Karpas-422 (cell line): ENCODE measurements around the gene CAT. TPM values are rescaled to one million over a fixed set of nuclear protein-coding genes. Genes with fewer than 3 reads are reported as not detected.
"Not testable (repeated sequence)": the region's sequence is repeated elsewhere in the genome, so short reads cannot be mapped to it uniquely, and the experiment has no call there.

ENCODE experiments used
- DNase-seq: peaks from one replicate; pipeline ENCODE4 v3.0.0-alpha.2; 2015
- H2AFZ ChIP-seq: fragments of 200-600 bp; sonication (generic); 2 replicates; pipeline ENCODE4 v1.6.1; 2014; ENCODE audit warnings: antibody characterized with exemption, low read length, mixed read lengths
- H3K27ac ChIP-seq: fragments of 200-600 bp; sonication (generic); 2 replicates; pipeline ENCODE4 v1.5.1; 2014; ENCODE audit warnings: mild to moderate bottlenecking, low read length, moderate library complexity
- H3K27me3 ChIP-seq: fragments of 200-600 bp; sonication (generic); 2 replicates; pipeline ENCODE4 v1.6.1; 2014; ENCODE audit warnings: low read length, mixed read lengths
- H3K36me3 ChIP-seq: fragments of 200-600 bp; sonication (generic); 2 replicates; pipeline ENCODE4 v1.6.1; 2014; ENCODE audit warnings: low read length, mixed read lengths; ENCODE audit not compliant: insufficient read depth
- H3K4me1 ChIP-seq: fragments of 200-600 bp; sonication (generic); 2 replicates; pipeline ENCODE4 v1.6.1; 2014; ENCODE audit warnings: mild to moderate bottlenecking, low read length, mixed read lengths
- H3K4me2 ChIP-seq: fragments of 200-600 bp; sonication (generic); 2 replicates; pipeline ENCODE4 v1.6.1; 2014; ENCODE audit warnings: low read length, low read depth, mild to moderate bottlenecking; ENCODE audit not compliant: poor library complexity, severe bottlenecking
- H3K4me3 ChIP-seq: fragments of 200-600 bp; sonication (generic); 2 replicates; pipeline ENCODE4 v1.5.1; 2014; ENCODE audit warnings: mild to moderate bottlenecking, antibody characterized with exemption, low read length, mixed read lengths
- H3K79me2 ChIP-seq: fragments of 200-600 bp; sonication (generic); 2 replicates; pipeline ENCODE4 v1.6.1; 2014; ENCODE audit warnings: mild to moderate bottlenecking, low read length, mixed read lengths
- H3K9ac ChIP-seq: fragments of 200-600 bp; sonication (generic); 2 replicates; pipeline ENCODE4 v1.6.0; 2014; ENCODE audit warnings: low read length
- H3K9me2 ChIP-seq: fragments of 200-600 bp; sonication (generic), shearing (Covaris generic); replicated peaks from 2 replicates; pipeline ENCODE4 v1.6.0; 2014; ENCODE audit warnings: mild to moderate bottlenecking, low read length, moderate library complexity; ENCODE audit not compliant: insufficient read depth
- H3K9me3 ChIP-seq: fragments of 300-700, 200-600 bp; sonication (generic); 2 replicates; pipeline ENCODE4 v1.6.1; 2014; ENCODE audit warnings: low read length, mixed read lengths
- H4K20me1 ChIP-seq: fragments of 200-600 bp; sonication (generic); 2 replicates; pipeline ENCODE4 v1.6.1; 2014; ENCODE audit warnings: mild to moderate bottlenecking, antibody characterized with exemption, low read length, low read depth; ENCODE audit not compliant: insufficient read depth
- total RNA-seq: library from RNA; depleted of rRNA; stranded (reverse); fragments of >200 nt; shearing (Covaris generic); gene quantifications from 2 replicates; pipeline ENCODE4 v1.2.3, GENCODE V29; 2014; ENCODE audit warnings: low replicate concordance

CAT gene
- total RNA-seq, 1 experiment from 2014 or later, result 47.9 TPM

- H3K9ac ChIP-seq, result no peak overlapping the region
- no peak overlapping the region for H3K27ac ChIP-seq
- H3K9me2 ChIP-seq, result no peaks in the 10 kb centered on the region
- H2AFZ ChIP-seq, result no peak overlapping the region
- H4K20me1 ChIP-seq, result no peaks in the 10 kb centered on the region
- H3K4me3 ChIP-seq, result no peak overlapping the region
- no peaks in the 10 kb centered on the region for H3K79me2 ChIP-seq
- no peaks in the 10 kb centered on the region for H3K4me1 ChIP-seq
- H3K9me3 ChIP-seq, result no peaks in the 10 kb centered on the region
- H3K4me2 ChIP-seq, result no peak overlapping the region
- no peaks in the 10 kb centered on the region; the same call in 1 of the 2 replicates for H3K27me3 ChIP-seq
- no peaks in the 10 kb centered on the region for H3K36me3 ChIP-seq
- DNase-seq, result no peak
Observed at GRCh38 chr11:34416088-34416487, 22.6 kb upstream of the CAT start.

GRCh38 chr11:34416766-34417165, 22.0 kb upstream of the CAT start:
- Histone ChIP-seq H3K4me1 (no peaks in the 10 kb centered on the region), H3K79me2 (no peaks in the 10 kb centered on the region), H2AFZ (no peak overlapping the region), H3K9me2 (no peaks in the 10 kb centered on the region), H3K9ac (no peak overlapping the region), H3K9me3 (no peaks in the 10 kb centered on the region), H3K4me3 (no peak overlapping the region), H4K20me1 (no peaks in the 10 kb centered on the region), H3K36me3 (no peaks in the 10 kb centered on the region), H3K4me2 (no peak overlapping the region), H3K27me3 (no peaks in the 10 kb centered on the region; the same call in 1 of the 2 replicates), H3K27ac (no peak overlapping the region)
- DNase-seq, result no peak

- Histone ChIP-seq H3K9ac (no peak overlapping the region), H4K20me1 (no peaks in the 10 kb centered on the region), H3K36me3 (no peaks in the 10 kb centered on the region), H3K9me3 (no peaks in the 10 kb centered on the region), H3K79me2 (no peaks in the 10 kb centered on the region), H3K9me2 (no peaks in the 10 kb centered on the region), H2AFZ (no peak overlapping the region), H3K4me2 (no peak overlapping the region), H3K4me3 (no peak overlapping the region), H3K4me1 (no peaks in the 10 kb centered on the region), H3K27ac (no peak overlapping the region), H3K27me3 (no peaks in the 10 kb centered on the region; the same call in 1 of the 2 replicates)
- peak; percentile 44 for DNase-seq
Observed at GRCh38 chr11:34417202-34417601, 21.5 kb upstream of the CAT start.

- no peak overlapping the region for H3K27ac ChIP-seq
- H3K27me3 ChIP-seq, result no peaks in the 10 kb centered on the region
- no peak overlapping the region for H2AFZ ChIP-seq
- H4K20me1 ChIP-seq, result no peaks in the 10 kb centered on the region
- no peaks in the 10 kb centered on the region for H3K4me1 ChIP-seq
- H3K36me3 ChIP-seq, result no peaks in the 10 kb centered on the region
- H3K9me2 ChIP-seq, result no peaks in the 10 kb centered on the region
- no peak overlapping the region for H3K4me2 ChIP-seq
- no peaks in the 10 kb centered on the region for H3K9me3 ChIP-seq
- no peak overlapping the region for H3K4me3 ChIP-seq
- DNase-seq, result no peak
- H3K9ac ChIP-seq, result no peak overlapping the region
- no peaks in the 10 kb centered on the region for H3K79me2 ChIP-seq
Observed at GRCh38 chr11:34419158-34419557, 19.6 kb upstream of the CAT start.

- H3K27me3 ChIP-seq, result no peaks in the 10 kb centered on the region
- H3K79me2 ChIP-seq, result no peaks in the 10 kb centered on the region
- H3K4me2 ChIP-seq, result no peak overlapping the region
- H3K9me3 ChIP-seq, result no peaks in the 10 kb centered on the region
- no peak for DNase-seq
- no peak overlapping the region for H2AFZ ChIP-seq
- H4K20me1 ChIP-seq, result no peaks in the 10 kb centered on the region
- no peaks in the 10 kb centered on the region for H3K4me1 ChIP-seq
- no peak overlapping the region for H3K27ac ChIP-seq
- no peak overlapping the region for H3K9ac ChIP-seq
- H3K9me2 ChIP-seq, result no peaks in the 10 kb centered on the region
- no peak overlapping the region for H3K4me3 ChIP-seq
- no peaks in the 10 kb centered on the region for H3K36me3 ChIP-seq
Observed at GRCh38 chr11:34423300-34423699, 15.4 kb upstream of the CAT start.

- H3K27me3 ChIP-seq, H3K79me2 ChIP-seq, H2AFZ ChIP-seq, H3K9ac ChIP-seq, H3K36me3 ChIP-seq, H4K20me1 ChIP-seq, H3K9me2 ChIP-seq, H3K4me1 ChIP-seq, H3K27ac ChIP-seq, H3K9me3 ChIP-seq, H3K4me2 ChIP-seq, DNase-seq, H3K4me3 ChIP-seq: not testable (repeated sequence)
Observed at GRCh38 chr11:34424826-34425225, 13.9 kb upstream of the CAT start.

GRCh38 chr11:34425360-34425759, 13.4 kb upstream of the CAT start:
- Histone ChIP-seq H3K4me1 (no peaks in the 10 kb centered on the region), H3K9me2 (no peaks in the 10 kb centered on the region), H4K20me1 (no peaks in the 10 kb centered on the region)

GRCh38 chr11:34425867-34426266, 12.9 kb upstream of the CAT start:
- no peak overlapping the region for H2AFZ ChIP-seq

More at GRCh38 chr11:34425360-34425759, 13.4 kb upstream of the CAT start:
- H3K79me2 ChIP-seq, result no peaks in the 10 kb centered on the region
- no peaks in the 10 kb centered on the region for H3K36me3 ChIP-seq
- no peaks in the 10 kb centered on the region for H3K27me3 ChIP-seq
- no peak overlapping the region for H3K4me2 ChIP-seq
- no peak for DNase-seq
- H3K9me3 ChIP-seq, result no peaks in the 10 kb centered on the region
- no peak overlapping the region for H3K4me3 ChIP-seq
- H3K27ac ChIP-seq, result no peak overlapping the region
- H3K9ac ChIP-seq, result no peak overlapping the region
- no peak overlapping the region for H2AFZ ChIP-seq

GRCh38 chr11:34426766-34427185, 12.0 kb upstream of the CAT start:
- Histone ChIP-seq H3K79me2 (no peaks in the 10 kb centered on the region), H3K36me3 (no peaks in the 10 kb centered on the region), H3K9me2 (no peaks in the 10 kb centered on the region), H3K9ac (no peak overlapping the region), H3K9me3 (no peaks in the 10 kb centered on the region), H3K4me1 (no peaks in the 10 kb centered on the region), H3K4me3 (no peak overlapping the region), H3K4me2 (no peak overlapping the region), H2AFZ (no peak overlapping the region), H4K20me1 (no peaks in the 10 kb centered on the region), H3K27me3 (no peaks in the 10 kb centered on the region), H3K27ac (no peak overlapping the region)
- DNase-seq, result no peak

More at GRCh38 chr11:34425867-34426266, 12.9 kb upstream of the CAT start:
- no peak overlapping the region for H3K4me2 ChIP-seq
- H3K9me2 ChIP-seq, result no peaks in the 10 kb centered on the region
- no peaks in the 10 kb centered on the region for H4K20me1 ChIP-seq
- H3K36me3 ChIP-seq, result no peaks in the 10 kb centered on the region
- no peaks in the 10 kb centered on the region for H3K4me1 ChIP-seq
- no peak overlapping the region for H3K27ac ChIP-seq
- no peak overlapping the region for H3K9ac ChIP-seq
- H3K4me3 ChIP-seq, result no peak overlapping the region
- H3K9me3 ChIP-seq, result no peaks in the 10 kb centered on the region
- H3K27me3 ChIP-seq, result no peaks in the 10 kb centered on the region
- DNase-seq, result no peak
- no peaks in the 10 kb centered on the region for H3K79me2 ChIP-seq
